Esophagus squamous epithelium (tissue), 4 donors: Measurements from ENCODE around the gene DHCR24.

ENCODE experiments used
- CTCF ChIP-seq, 6 experiments: fragments of 450-650 bp in 4 of 6; fragments of 200-600 bp in 2 of 6; sonication (generic) in 2 of 6; IDR thresholded peaks; one replicate each; pipeline ENCODE4 v1.5.1; 2016 to 2019; ENCODE audit warnings: antibody characterized with exemption in 6 of 6, mild to moderate bottlenecking in 4 of 6, moderate library complexity in 4 of 6
- POLR2A ChIP-seq, 4 donors: fragments of 450-650 bp; IDR thresholded peaks; one replicate each; pipeline ENCODE4 v1.6.1; 2017; ENCODE audit warnings: antibody characterized with exemption in 4 of 4, mild to moderate bottlenecking in 4 of 4, moderate library complexity in 3 of 4

GRCh38 chr1:54804471-54805132 lies 82.4 kb downstream of the DHCR24 start:
- no peak for TF ChIP-seq CTCF (IDR thresholded peaks at IDR 0.05)
- TF ChIP-seq POLR2A (IDR thresholded peaks at IDR 0.05) = no peak
